SK-N-SH (cell line): ENCODE results near the gene GAS6. TPM values are rescaled to one million over a fixed set of nuclear protein-coding genes. Genes with fewer than 3 reads are reported as not detected.

Experiments
- CTCF ChIA-PET: fragments of 300-600, 350-600 bp; formaldehyde crosslinking; extraction: SDS; loops from one replicate; lab custom pipeline; 2021; lab: Yijun Ruan, JAX
- POLR2A ChIA-PET: fragments of 350-600 bp; sonication (Branson Sonifier 250); formaldehyde crosslinking; extraction: SDS; loops from one replicate; lab custom pipeline; 2020; ENCODE audit warnings: antibody characterized with exemption, inconsistent platforms; lab: Yijun Ruan, JAX
- DNase-seq: peaks from one replicate; pipeline ENCODE4 v3.0.0; 2012
- H2AFZ ChIP-seq: fragments of 200-600 bp; sonication (generic); 2 replicates; pipeline ENCODE4 v1.8.1; 2016; ENCODE audit warnings: antibody characterized with exemption, mild to moderate bottlenecking, low read depth
- H3F3A ChIP-seq: fragments of 200-600 bp; sonication (generic); replicated peaks from 2 replicates; pipeline ENCODE3; 2016; ENCODE audit warnings: antibody characterized with exemption, mild to moderate bottlenecking; ENCODE audit not compliant: insufficient read depth
- H3K27ac ChIP-seq, 2 experiments: fragments of 200-500 bp in 1 of 2; fragments of 200-600 bp in 1 of 2; sonication (Bioruptor generic) in 1 of 2; sonication (generic), shearing (Covaris generic) in 1 of 2; 2 replicates each; pipeline versions ENCODE4 v1.5.1 to v1.6.1; 2014 to 2016; ENCODE audit warnings: low read depth in 2 of 2, inconsistent platforms in 1 of 2, low read length in 1 of 2, mild to moderate bottlenecking in 1 of 2, mixed read lengths in 1 of 2
- H3K27me3 ChIP-seq: fragments of 200-600 bp; sonication (generic), shearing (Covaris generic); 2 replicates; pipeline ENCODE4 v1.6.1; 2016; ENCODE audit warnings: mixed run types; ENCODE audit not compliant: insufficient read depth
- H3K36me3 ChIP-seq, 2 experiments: fragments of 200-500 bp in 1 of 2; fragments of 200-600 bp in 1 of 2; sonication (Bioruptor generic) in 1 of 2; sonication (generic) in 1 of 2; replicated peaks in 1 of 2; 2 replicates each; pipeline versions ENCODE3 to v1.5.1; 2014 to 2016; ENCODE audit warnings: low read length in 1 of 2, mild to moderate bottlenecking in 1 of 2; ENCODE audit not compliant: insufficient read depth in 2 of 2, control insufficient read depth in 1 of 2
- H3K4me1 ChIP-seq, 2 experiments: fragments of 200-500 bp in 1 of 2; fragments of 200-600 bp in 1 of 2; sonication (Bioruptor generic) in 1 of 2; sonication (generic), shearing (Covaris generic) in 1 of 2; 2 replicates each; pipeline versions ENCODE4 v1.5.1 to v1.6.1; 2014 to 2016; ENCODE audit warnings: low read depth in 1 of 2, low read length in 1 of 2, mixed run types in 1 of 2; ENCODE audit not compliant: insufficient read depth in 2 of 2, control insufficient read depth in 1 of 2
- H3K4me2 ChIP-seq: fragments of 200-600 bp; sonication (generic), shearing (Covaris generic); 2 replicates; pipeline ENCODE4 v1.6.1; 2017; ENCODE audit warnings: mixed run types
- H3K4me3 ChIP-seq, 2 experiments: fragments of 200-500 bp in 1 of 2; fragments of 200-600 bp in 1 of 2; sonication (Bioruptor generic) in 1 of 2; sonication (generic), shearing (Covaris generic) in 1 of 2; 2 replicates each; pipeline versions ENCODE4 v1.5.1 to v1.8.1; 2014 to 2016; ENCODE audit warnings: low read depth in 2 of 2, inconsistent platforms in 1 of 2, low read length in 1 of 2, mild to moderate bottlenecking in 1 of 2, mixed read lengths in 1 of 2, moderate library complexity in 1 of 2
- H3K79me2 ChIP-seq: fragments of 200-600 bp; sonication (generic); 2 replicates; pipeline ENCODE4 v1.8.1; 2017; ENCODE audit warnings: mild to moderate bottlenecking; ENCODE audit not compliant: insufficient read depth
- H3K9ac ChIP-seq: fragments of 200-600 bp; sonication (generic); 2 replicates; pipeline ENCODE4 v1.6.1; 2017; ENCODE audit warnings: mixed run types
- H3K9me2 ChIP-seq: fragments of 200-600 bp; sonication (generic); 2 replicates; pipeline ENCODE4 v1.6.1; 2017; ENCODE audit warnings: mixed run types
- H3K9me3 ChIP-seq: fragments of 200-600 bp; sonication (generic); 2 replicates; pipeline ENCODE4 v1.6.1; 2017; ENCODE audit warnings: mixed run types, mild to moderate bottlenecking, moderate library complexity
- H4K20me1 ChIP-seq: fragments of 200-600 bp; sonication (generic); 2 replicates; pipeline ENCODE4 v1.6.1; 2017; ENCODE audit warnings: mild to moderate bottlenecking, mixed run types; ENCODE audit not compliant: insufficient read depth
- CHD2 ChIP-seq: fragments of 150-350 bp; IDR thresholded peaks from 2 replicates; pipeline ENCODE4 v1.6.1; 2018; ENCODE audit warnings: low read length; ENCODE audit not compliant: partially characterized antibody
- CTCF ChIP-seq: fragments of 200-600 bp; sonication (generic); IDR thresholded peaks from 2 replicates; pipeline ENCODE4 v1.6.1; 2017; ENCODE audit warnings: antibody characterized with exemption, mild to moderate bottlenecking, moderate library complexity
- ELF1 ChIP-seq: IDR thresholded peaks from 2 replicates; pipeline ENCODE4 v1.4.0; 2012
- EP300 ChIP-seq, 2 experiments: IDR thresholded peaks; 2 replicates each; pipeline versions ENCODE4 v1.4.0 to v1.6.1; 2012; ENCODE audit warnings: borderline replicate concordance in 1 of 2, low read depth in 1 of 2, low read length in 1 of 2
- FOSL2 ChIP-seq: IDR thresholded peaks from 2 replicates; pipeline ENCODE4 v1.4.0; 2012; ENCODE audit warnings: low read depth, mild to moderate bottlenecking, moderate library complexity, borderline replicate concordance
- FOXJ3 ChIP-seq: sonication (generic); formaldehyde crosslinking; IDR thresholded peaks from 2 replicates; pipeline ENCODE4 v1.5.1; 2020; ENCODE audit warnings: mild to moderate bottlenecking, missing genetic modification reagents
- FOXM1 ChIP-seq: IDR thresholded peaks from 2 replicates; pipeline ENCODE4 v1.4.0; 2012; ENCODE audit warnings: low read depth, mild to moderate bottlenecking
- MXI1 ChIP-seq: IDR thresholded peaks from 2 replicates; pipeline ENCODE4 v1.6.1; 2012; ENCODE audit warnings: mild to moderate bottlenecking, low read depth, low read length, improper control_type of control experiment
- NFIC ChIP-seq: IDR thresholded peaks from 2 replicates; pipeline ENCODE4 v1.4.0; 2012; ENCODE audit warnings: borderline replicate concordance
- POLR2AphosphoS5 ChIP-seq: IDR thresholded peaks from 2 replicates; pipeline ENCODE4 v1.6.1; 2012; ENCODE audit warnings: low read depth, low read length
- RAD21 ChIP-seq: IDR thresholded peaks from 2 replicates; pipeline ENCODE4 v1.6.1; 2012; ENCODE audit warnings: mild to moderate bottlenecking, low read length
- REST ChIP-seq: IDR thresholded peaks from 2 replicates; pipeline ENCODE4 v1.6.1; 2012; ENCODE audit warnings: mild to moderate bottlenecking, low read depth, low read length, moderate library complexity
- RFX5 ChIP-seq: IDR thresholded peaks from 2 replicates; pipeline ENCODE4 v1.6.1; 2012; ENCODE audit warnings: mild to moderate bottlenecking, improper control_type of control experiment, low read length
- RXRA ChIP-seq: IDR thresholded peaks from 2 replicates; pipeline ENCODE4 v1.4.0; 2012; ENCODE audit warnings: low read depth, mild to moderate bottlenecking, borderline replicate concordance
- SIN3A ChIP-seq: IDR thresholded peaks from 2 replicates; pipeline ENCODE4 v1.6.1; 2012; ENCODE audit warnings: low read depth, mild to moderate bottlenecking, low read length, moderate library complexity, borderline replicate concordance
- SMC3 ChIP-seq: IDR thresholded peaks from 2 replicates; pipeline ENCODE4 v1.6.1; 2012; ENCODE audit warnings: low read depth, low read length, improper control_type of control experiment
- TEAD4 ChIP-seq: IDR thresholded peaks from 2 replicates; pipeline ENCODE4 v1.4.0; 2012; ENCODE audit warnings: mild to moderate bottlenecking, borderline replicate concordance; ENCODE audit not compliant: insufficient read depth
- USF1 ChIP-seq: IDR thresholded peaks from 2 replicates; pipeline ENCODE4 v1.4.0; 2012; ENCODE audit warnings: low read depth, borderline replicate concordance
- YY1 ChIP-seq: IDR thresholded peaks from 2 replicates; pipeline ENCODE4 v1.4.0; 2012; ENCODE audit warnings: low read depth, mild to moderate bottlenecking
- WGBS: methylation state at CpG from one replicate; pipeline ENCODE4 v1.1.6; 2017; ENCODE audit warnings: low lambda C conversion rate; 5-methylcytosine and 5-hydroxymethylcytosine counted together
- polyA plus RNA-seq, 3 experiments: library from polyadenylated mRNA; depleted of rRNA; stranded (reverse); fragments of >200 nt; gene quantifications; 2 replicates each; pipeline ENCODE4 v1.2.3, GENCODE V29; 2012

GAS6 gene
- polyA plus RNA-seq, 1 of the 3 experiments (the other 2 are of a cell fraction) = 380 TPM

- no peak overlapping the region for H3K9ac ChIP-seq
- ChIA-PET POLR2A (no interaction called here), CTCF (interaction anchor here (0.6 to 1.0 kb wide), 3 partner anchors 14 to 68 kb away, joined by 3 read pairs; no protein-coding TSS in a partner anchor)
- DNase-seq = no peak
- no peaks in the 10 kb centered on the region for H3K36me3 ChIP-seq
- TF ChIP-seq USF1 = no peak
- TF ChIP-seq MXI1 = no peak
- TF ChIP-seq CHD2 = no peak
- TF ChIP-seq SIN3A = no peak
- no peak for TF ChIP-seq EP300 (IDR thresholded peaks at IDR 0.05; ENCODE audit: borderline replicate concordance in 1 of 2, low read depth in 1 of 2, low read length in 1 of 2)
- TF ChIP-seq RAD21 = no peak
- no peak for TF ChIP-seq SMC3
- no peak for TF ChIP-seq RFX5
- no peak for TF ChIP-seq YY1
- no peak for TF ChIP-seq NFIC
- TF ChIP-seq RXRA = no peak
- TF ChIP-seq TEAD4 = no peak
- TF ChIP-seq FOSL2 = no peak
- WGBS = 74% methylated on average over 12 of the region's 12 CpGs
- H3K79me2 ChIP-seq = no peaks in the 10 kb centered on the region
- no peak overlapping the region for H2AFZ ChIP-seq
- no peak overlapping the region for H3K4me2 ChIP-seq
- no peaks in the 10 kb centered on the region for H3K9me3 ChIP-seq
- no peaks in the 10 kb centered on the region for H3K4me1 ChIP-seq
- H3F3A ChIP-seq = no peaks in the 10 kb centered on the region
- no peak overlapping the region for H3K27ac ChIP-seq
- H3K9me2 ChIP-seq = no peaks in the 10 kb centered on the region
- no peak overlapping the region for H3K4me3 ChIP-seq
- no peaks in the 10 kb centered on the region for H4K20me1 ChIP-seq
- H3K27me3 ChIP-seq = no peaks in the 10 kb centered on the region
These were observed 71.6 kb downstream of the GAS6 start for GRCh38 chr13:113792236-113792770.

- Histone ChIP-seq H3F3A (no peaks in the 10 kb centered on the region), H3K27ac (no peak overlapping the region), H3K4me1 (no peaks in the 10 kb centered on the region), H3K36me3 (no peaks in the 10 kb centered on the region), H3K9ac (no peak overlapping the region), H3K9me2 (no peaks in the 10 kb centered on the region), H3K4me3 (no peak overlapping the region), H2AFZ (no peak overlapping the region), H3K79me2 (no peaks in the 10 kb centered on the region), H4K20me1 (no peaks in the 10 kb centered on the region), H3K27me3 (no peaks in the 10 kb centered on the region), H3K4me2 (no peak overlapping the region), H3K9me3 (no peaks in the 10 kb centered on the region)
- TF ChIP-seq USF1 = no peak
- TF ChIP-seq POLR2AphosphoS5 = no peak
- no peak for TF ChIP-seq FOXM1
- no peak for TF ChIP-seq EP300 (IDR thresholded peaks at IDR 0.05; ENCODE audit: borderline replicate concordance in 1 of 2, low read depth in 1 of 2, low read length in 1 of 2)
- no peak for TF ChIP-seq CTCF
- no peak for TF ChIP-seq FOXJ3
- no peak for TF ChIP-seq FOSL2
- TF ChIP-seq MXI1 = no peak
- no peak for TF ChIP-seq ELF1
- TF ChIP-seq REST = no peak
- TF ChIP-seq RXRA = no peak
- CTCF ChIA-PET = no interaction called here
- POLR2A ChIA-PET = no interaction called here
- no peak for DNase-seq
- 80% methylated on average over 6 of the region's 19 CpGs for WGBS
These were observed 72.1 kb downstream of the GAS6 start for GRCh38 chr13:113791761-113792160.
